DMS153 (cell line): ENCODE measurements around the gene CBL.
"Not testable (repeated sequence)": the region's sequence is repeated elsewhere in the genome, so short reads cannot be mapped to it uniquely, and the experiment has no call there.

Source experiments
- DNase-seq: peaks from one replicate; lab custom pipeline; 2025; lab: John Stamatoyannopoulos, UW

CBL gene

GRCh38 chr11:119185981-119186634, 20.0 kb upstream of the CBL start:
- DNase-seq = no peak

- DNase-seq = no peak
Observed at GRCh38 chr11:119187123-119187892, 18.8 kb upstream of the CBL start.

GRCh38 chr11:119188067-119188466, 18.1 kb upstream of the CBL start:
- no peak for DNase-seq

- DNase-seq = no peak
Observed at GRCh38 chr11:119188887-119189286, 17.3 kb upstream of the CBL start.

- DNase-seq = no peak
Observed at GRCh38 chr11:119189393-119189792, 16.7 kb upstream of the CBL start.

GRCh38 chr11:119190531-119190930, 15.6 kb upstream of the CBL start:
- DNase-seq = no peak

GRCh38 chr11:119191265-119191664, 14.9 kb upstream of the CBL start:
- not testable (repeated sequence) for DNase-seq

- DNase-seq = no peak
Observed at GRCh38 chr11:119192111-119192510, 14.0 kb upstream of the CBL start.

- DNase-seq = no peak
Observed at GRCh38 chr11:119193001-119193400, 13.1 kb upstream of the CBL start.

GRCh38 chr11:119193626-119194025, 12.5 kb upstream of the CBL start:
- no peak for DNase-seq

- DNase-seq = no peak
Observed at GRCh38 chr11:119194811-119195440, 11.2 kb upstream of the CBL start.

GRCh38 chr11:119195680-119196079, 10.5 kb upstream of the CBL start:
- DNase-seq = no peak

- DNase-seq = peak; percentile 64
Observed at GRCh38 chr11:119196833-119197483, 9.2 kb upstream of the CBL start.

GRCh38 chr11:119198925-119199324, 7.2 kb upstream of the CBL start:
- DNase-seq = no peak

GRCh38 chr11:119201236-119201635, 4.9 kb upstream of the CBL start:
- not testable (repeated sequence) for DNase-seq

- no peak for DNase-seq
Observed at GRCh38 chr11:119202554-119202953, 3.6 kb upstream of the CBL start.

GRCh38 chr11:119204066-119204465, 2.1 kb upstream of the CBL start:
- DNase-seq = no peak

- DNase-seq = no peak
Observed at GRCh38 chr11:119205080-119205479, 1.1 kb upstream of the CBL start.

- no peak for DNase-seq
Observed at GRCh38 chr11:119206511-119207414, 624 bp downstream of the CBL start.

GRCh38 chr11:119207415-119207960, 1.3 kb downstream of the CBL start:
- DNase-seq = no peak

GRCh38 chr11:119209186-119209585, 3.0 kb downstream of the CBL start:
- DNase-seq = no peak
